ENCODE measurements around the gene RCE1. TPM values are rescaled to one million over a fixed set of nuclear protein-coding genes. Genes with fewer than 3 reads are reported as not detected.

RCE1 gene
- total and polyA plus RNA-seq, 2 donors: 11.4 to 23.3 TPM

Other genes starting within 250 kb of the RCE1 start
- 27.2 TPM for gene RBM14, start 226.8 kb upstream of the RCE1 start, total RNA-seq
- 70.4 TPM for gene RBM14, start 226.8 kb upstream of the RCE1 start, polyA plus RNA-seq
- 147 TPM for gene RBM4, start 204.7 kb upstream of the RCE1 start, total RNA-seq
- 121 TPM for gene RBM4, start 204.7 kb upstream of the RCE1 start, polyA plus RNA-seq
- 18.2 TPM for gene RBM4B, start 165.6 kb upstream of the RCE1 start, total RNA-seq
- 17.9 TPM for gene RBM4B, start 165.6 kb upstream of the RCE1 start, polyA plus RNA-seq
- gene SPTBN2, start 114.2 kb upstream of the RCE1 start, total RNA-seq: 5.5 TPM
- 8.5 TPM for gene SPTBN2, start 114.2 kb upstream of the RCE1 start, polyA plus RNA-seq
- 10.7 TPM for gene LRFN4, start 13.6 kb downstream of the RCE1 start, total RNA-seq
- gene LRFN4, start 13.6 kb downstream of the RCE1 start, polyA plus RNA-seq: 20.1 TPM
- 3.4 TPM for gene PC, start 114.9 kb downstream of the RCE1 start, total RNA-seq
- gene PC, start 114.9 kb downstream of the RCE1 start, polyA plus RNA-seq: 9.9 TPM
- gene C11orf86, start 131.9 kb downstream of the RCE1 start, total RNA-seq: not detected
- gene C11orf86, start 131.9 kb downstream of the RCE1 start, polyA plus RNA-seq: 0.14 TPM
- 0.09 TPM for gene SYT12, start 179.7 kb downstream of the RCE1 start, total RNA-seq
- gene SYT12, start 179.7 kb downstream of the RCE1 start, polyA plus RNA-seq: 0.68 TPM
- 2.8 TPM for gene RHOD, start 213.4 kb downstream of the RCE1 start, total RNA-seq
- gene RHOD, start 213.4 kb downstream of the RCE1 start, polyA plus RNA-seq: 11.3 TPM